OCI-LY7 (cell line): Measurements from ENCODE around the gene PSG3.
"Not testable (repeated sequence)": the region's sequence is repeated elsewhere in the genome, so short reads cannot be mapped to it uniquely, and the experiment has no call there.

ENCODE experiments used
- EZH2phosphoT487 ChIP-seq: fragments of 200-600 bp; sonication (generic); IDR thresholded peaks from 2 replicates; pipeline ENCODE4 v1.6.1; 2018; ENCODE audit warnings: low read depth, borderline replicate concordance, mild to moderate bottlenecking, mixed run types, antibody characterized with exemption, low read length, moderate library complexity, mixed read lengths
- TF ChIP-seq, protein P1 (sequence below): fragments of 200-600 bp; sonication (generic); conservative IDR thresholded peaks from 2 replicates; pipeline ENCODE4 v1.5.1; 2014; ENCODE audit warnings: mild to moderate bottlenecking, antibody characterized with exemption, low read length, moderate library complexity, mixed read lengths

- TF ChIP-seq EZH2phosphoT487 = not testable (repeated sequence)
- TF ChIP-seq, protein P1, sequence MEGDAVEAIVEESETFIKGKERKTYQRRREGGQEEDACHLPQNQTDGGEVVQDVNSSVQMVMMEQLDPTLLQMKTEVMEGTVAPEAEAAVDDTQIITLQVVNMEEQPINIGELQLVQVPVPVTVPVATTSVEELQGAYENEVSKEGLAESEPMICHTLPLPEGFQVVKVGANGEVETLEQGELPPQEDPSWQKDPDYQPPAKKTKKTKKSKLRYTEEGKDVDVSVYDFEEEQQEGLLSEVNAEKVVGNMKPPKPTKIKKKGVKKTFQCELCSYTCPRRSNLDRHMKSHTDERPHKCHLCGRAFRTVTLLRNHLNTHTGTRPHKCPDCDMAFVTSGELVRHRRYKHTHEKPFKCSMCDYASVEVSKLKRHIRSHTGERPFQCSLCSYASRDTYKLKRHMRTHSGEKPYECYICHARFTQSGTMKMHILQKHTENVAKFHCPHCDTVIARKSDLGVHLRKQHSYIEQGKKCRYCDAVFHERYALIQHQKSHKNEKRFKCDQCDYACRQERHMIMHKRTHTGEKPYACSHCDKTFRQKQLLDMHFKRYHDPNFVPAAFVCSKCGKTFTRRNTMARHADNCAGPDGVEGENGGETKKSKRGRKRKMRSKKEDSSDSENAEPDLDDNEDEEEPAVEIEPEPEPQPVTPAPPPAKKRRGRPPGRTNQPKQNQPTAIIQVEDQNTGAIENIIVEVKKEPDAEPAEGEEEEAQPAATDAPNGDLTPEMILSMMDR = not testable (repeated sequence)
These were observed 65.7 kb downstream of the PSG3 start for GRCh38 chr19:42674549-42674948.
